ENCODE measurements around the gene AXIN2. TPM values are rescaled to one million over a fixed set of nuclear protein-coding genes. Genes with fewer than 3 reads are reported as not detected.

Gene AXIN2
- total and polyA plus RNA-seq, 11 donors = 5.6 to 24.0 (median 12.9) TPM

DNA sequence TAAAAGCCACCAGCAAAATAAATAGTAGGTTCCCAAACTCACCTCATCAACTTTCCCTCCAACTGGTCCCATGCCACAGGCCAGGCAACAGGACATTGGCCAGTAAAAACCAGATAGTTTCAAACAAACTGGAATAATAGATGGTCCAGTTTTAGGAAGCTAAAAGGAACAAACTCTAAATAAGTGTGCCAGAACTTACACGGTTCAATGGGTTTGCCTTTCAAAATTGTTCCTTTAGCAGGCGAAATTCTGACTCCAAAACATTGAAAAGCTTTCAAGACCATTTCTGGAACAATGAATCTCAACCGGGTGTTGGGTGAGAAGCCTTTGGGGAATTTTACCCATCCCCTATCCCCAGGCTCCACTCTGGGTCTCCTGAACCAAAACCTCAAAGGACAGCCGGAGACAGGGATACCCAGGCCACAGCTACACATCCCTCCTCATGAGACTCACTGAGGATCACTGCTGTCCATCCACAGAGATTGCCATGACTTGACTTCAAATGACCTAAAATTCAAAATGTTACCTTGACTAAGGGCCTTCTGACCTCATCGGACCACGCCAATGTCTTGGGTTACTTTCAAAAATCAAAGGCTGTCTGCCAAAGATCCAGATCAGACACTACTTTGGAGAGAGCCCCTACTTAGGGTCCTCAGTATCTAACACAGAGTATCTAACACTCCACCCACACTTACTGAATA is 13.0 kb downstream of the AXIN2 start:
- peak overlapping the region in 7 of 12 donors; percentile 66 to 90 (median 81) for H3K27ac ChIP-seq
- peaks cover 0 to 87% (median 44%) of the 10 kb centered on the region in 12 donors for H3K4me1 ChIP-seq
- H3K27me3 ChIP-seq = no peaks in the 10 kb centered on the region
- no peak for TF ChIP-seq POLR2A (IDR thresholded peaks at IDR 0.05)
- TF ChIP-seq, protein P1, sequence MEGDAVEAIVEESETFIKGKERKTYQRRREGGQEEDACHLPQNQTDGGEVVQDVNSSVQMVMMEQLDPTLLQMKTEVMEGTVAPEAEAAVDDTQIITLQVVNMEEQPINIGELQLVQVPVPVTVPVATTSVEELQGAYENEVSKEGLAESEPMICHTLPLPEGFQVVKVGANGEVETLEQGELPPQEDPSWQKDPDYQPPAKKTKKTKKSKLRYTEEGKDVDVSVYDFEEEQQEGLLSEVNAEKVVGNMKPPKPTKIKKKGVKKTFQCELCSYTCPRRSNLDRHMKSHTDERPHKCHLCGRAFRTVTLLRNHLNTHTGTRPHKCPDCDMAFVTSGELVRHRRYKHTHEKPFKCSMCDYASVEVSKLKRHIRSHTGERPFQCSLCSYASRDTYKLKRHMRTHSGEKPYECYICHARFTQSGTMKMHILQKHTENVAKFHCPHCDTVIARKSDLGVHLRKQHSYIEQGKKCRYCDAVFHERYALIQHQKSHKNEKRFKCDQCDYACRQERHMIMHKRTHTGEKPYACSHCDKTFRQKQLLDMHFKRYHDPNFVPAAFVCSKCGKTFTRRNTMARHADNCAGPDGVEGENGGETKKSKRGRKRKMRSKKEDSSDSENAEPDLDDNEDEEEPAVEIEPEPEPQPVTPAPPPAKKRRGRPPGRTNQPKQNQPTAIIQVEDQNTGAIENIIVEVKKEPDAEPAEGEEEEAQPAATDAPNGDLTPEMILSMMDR (IDR thresholded peaks at IDR 0.05) = no peak
- no peak overlapping the region for H3K4me3 ChIP-seq
- no peaks in the 10 kb centered on the region for H3K9me3 ChIP-seq
- ATAC-seq (no peak), DNase-seq (no peak)
- WGBS, 4 donors = 94 to 98% (median 97%) methylated on average over 6 of the region's 6 CpGs
- intact Hi-C loops (cut with DNase I) = loop anchor here in 1 of 10 donors (10.0 kb wide), 1 partner anchor 616 kb away; no protein-coding TSS in a partner anchor
- peaks cover 0 to 13% (median 5%) of the 10 kb centered on the region in 9 donors for H3K36me3 ChIP-seq

DNA sequence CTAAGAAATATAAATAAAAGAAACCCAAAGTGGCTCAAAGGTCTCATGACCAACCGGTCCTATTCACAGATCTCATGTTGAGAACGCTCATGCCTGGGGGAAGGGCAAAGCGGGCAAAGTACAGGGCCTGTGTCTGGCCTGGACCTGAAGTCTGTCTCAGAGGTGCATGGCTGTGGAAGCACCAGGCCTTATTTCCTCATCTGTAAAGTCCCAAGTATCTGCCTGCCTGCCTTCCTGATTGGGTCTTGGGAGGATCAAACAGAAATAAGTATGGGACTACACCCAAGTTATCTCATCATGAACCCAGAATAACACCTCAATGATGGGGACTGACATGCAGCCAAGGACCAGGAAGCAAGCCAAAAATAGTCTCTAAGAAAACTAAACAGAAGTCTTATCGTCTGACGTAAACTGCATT is 14.2 kb downstream of the AXIN2 start:
- H3K27me3 ChIP-seq = no peaks in the 10 kb centered on the region
- H3K4me3 ChIP-seq = no peak overlapping the region
- intact Hi-C loops (cut with DNase I) = loop anchor here in 3 of 10 donors (2.0 to 10.0 kb wide), 2 partner anchors 84 to 618 kb away; no protein-coding TSS in a partner anchor
- no peak for TF ChIP-seq POLR2A (IDR thresholded peaks at IDR 0.05)
- TF ChIP-seq, protein P1 (IDR thresholded peaks at IDR 0.05) = no peak
- 30 to 41% (median 37%) methylated on average over 5 of the region's 5 CpGs for WGBS, 4 donors
- H3K36me3 ChIP-seq = peaks cover 0 to 13% (median 5%) of the 10 kb centered on the region in 9 donors
- peak; percentile 77 to 88 (median 84) for ATAC-seq
- H3K9me3 ChIP-seq = no peaks in the 10 kb centered on the region
- peak in 2 of 5 donors; percentile 51 to 72 for DNase-seq
- peaks cover 0 to 87% (median 45%) of the 10 kb centered on the region in 12 donors for H3K4me1 ChIP-seq
- H3K27ac ChIP-seq = peak overlapping the region in 11 of 12 donors; percentile 34 to 90 (median 81)

DNA sequence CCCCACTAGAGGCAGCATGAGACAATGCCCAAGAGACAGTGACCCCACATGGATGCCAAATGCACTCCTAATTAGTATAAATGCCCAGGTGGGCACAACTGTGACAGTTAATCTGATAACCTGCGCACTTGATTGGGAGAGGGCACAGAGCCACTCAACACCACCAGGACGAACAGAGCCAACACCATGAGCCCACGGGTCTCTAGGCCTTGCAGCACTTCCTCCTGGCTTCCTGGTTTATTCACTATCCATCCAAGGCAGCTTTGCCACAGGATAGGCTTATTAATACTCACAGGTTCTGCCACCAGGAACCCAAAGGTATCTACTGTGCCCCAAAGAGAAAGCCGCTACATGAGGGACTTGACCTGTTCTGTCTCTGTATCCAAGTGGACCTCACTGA is 14.9 kb downstream of the AXIN2 start:
- H3K4me1 ChIP-seq = peaks cover 0 to 86% (median 41%) of the 10 kb centered on the region in 12 donors

More for the DNA sequence above, 14.9 kb downstream of the AXIN2 start:
- no peak for DNase-seq
- Histone ChIP-seq H3K4me3 (no peak overlapping the region), H3K27ac (peak overlapping the region in 11 of 12 donors; percentile 34 to 90 (median 81)), H3K36me3 (peaks cover 0 to 13% (median 5%) of the 10 kb centered on the region in 9 donors), H3K9me3 (no peaks in the 10 kb centered on the region), H3K27me3 (no peaks in the 10 kb centered on the region)
- 71 to 75% (median 74%) methylated on average over 4 of the region's 4 CpGs for WGBS, 4 donors
- TF ChIP-seq, protein P1 (IDR thresholded peaks at IDR 0.05) = no peak
- no peak for TF ChIP-seq POLR2A (IDR thresholded peaks at IDR 0.05)
- intact Hi-C loops (cut with DNase I) = loop anchor here in 3 of 10 donors (2.0 to 10.0 kb wide), 2 partner anchors 84 to 618 kb away; no protein-coding TSS in a partner anchor
- peak in 1 of 4 donors; percentile 5 for ATAC-seq
